Measurements from ENCODE around the gene LARP4. TPM values are rescaled to one million over a fixed set of nuclear protein-coding genes. Genes with fewer than 3 reads are reported as not detected.

LARP4 gene
- total RNA-seq, 2 donors from 2014 or later = 29.7 to 32.9 TPM

DNA sequence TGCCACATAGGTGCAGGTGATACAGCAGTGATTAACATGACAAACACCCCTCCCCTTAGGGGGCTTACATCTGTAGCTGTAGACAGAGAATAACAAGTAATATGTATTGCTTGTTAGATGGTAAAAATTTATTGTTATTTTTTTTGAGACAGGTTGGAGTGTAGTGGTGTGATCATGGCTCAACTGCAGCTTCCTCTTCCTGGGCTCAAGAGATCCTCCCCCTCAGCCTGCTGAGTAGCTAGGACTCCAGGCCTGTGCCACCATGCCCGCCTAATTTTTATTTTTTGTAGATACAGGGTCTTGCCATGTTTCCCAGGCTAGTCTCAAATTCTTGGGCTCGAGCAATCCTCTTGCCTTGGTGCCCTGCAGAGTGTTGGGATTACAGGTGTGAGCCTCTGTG, 123.9 kb downstream of the LARP4 start:
- H3K4me3 ChIP-seq = no peak overlapping the region
- H3K36me3 ChIP-seq = no peaks in the 10 kb centered on the region
- no peak overlapping the region for H3K27ac ChIP-seq
- no peaks in the 10 kb centered on the region for H3K27me3 ChIP-seq (replicated peaks; ENCODE audit: insufficient read depth)
- intact Hi-C loops (cut with DNase I) = no loop called here
- 96% methylated on average over 2 of the region's 2 CpGs for WGBS
- no peak for TF ChIP-seq POLR2AphosphoS5 (IDR thresholded peaks at IDR 0.05)
- TF ChIP-seq, protein P1, sequence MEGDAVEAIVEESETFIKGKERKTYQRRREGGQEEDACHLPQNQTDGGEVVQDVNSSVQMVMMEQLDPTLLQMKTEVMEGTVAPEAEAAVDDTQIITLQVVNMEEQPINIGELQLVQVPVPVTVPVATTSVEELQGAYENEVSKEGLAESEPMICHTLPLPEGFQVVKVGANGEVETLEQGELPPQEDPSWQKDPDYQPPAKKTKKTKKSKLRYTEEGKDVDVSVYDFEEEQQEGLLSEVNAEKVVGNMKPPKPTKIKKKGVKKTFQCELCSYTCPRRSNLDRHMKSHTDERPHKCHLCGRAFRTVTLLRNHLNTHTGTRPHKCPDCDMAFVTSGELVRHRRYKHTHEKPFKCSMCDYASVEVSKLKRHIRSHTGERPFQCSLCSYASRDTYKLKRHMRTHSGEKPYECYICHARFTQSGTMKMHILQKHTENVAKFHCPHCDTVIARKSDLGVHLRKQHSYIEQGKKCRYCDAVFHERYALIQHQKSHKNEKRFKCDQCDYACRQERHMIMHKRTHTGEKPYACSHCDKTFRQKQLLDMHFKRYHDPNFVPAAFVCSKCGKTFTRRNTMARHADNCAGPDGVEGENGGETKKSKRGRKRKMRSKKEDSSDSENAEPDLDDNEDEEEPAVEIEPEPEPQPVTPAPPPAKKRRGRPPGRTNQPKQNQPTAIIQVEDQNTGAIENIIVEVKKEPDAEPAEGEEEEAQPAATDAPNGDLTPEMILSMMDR (IDR thresholded peaks at IDR 0.05) = no peak
- no peak for TF ChIP-seq POLR2A (IDR thresholded peaks at IDR 0.05)
- no peaks in the 10 kb centered on the region for H3K9me3 ChIP-seq
- H3K4me1 ChIP-seq (replicated peaks) = no peaks in the 10 kb centered on the region
- no peak for DNase-seq (ENCODE audit: low spot score)

DNA sequence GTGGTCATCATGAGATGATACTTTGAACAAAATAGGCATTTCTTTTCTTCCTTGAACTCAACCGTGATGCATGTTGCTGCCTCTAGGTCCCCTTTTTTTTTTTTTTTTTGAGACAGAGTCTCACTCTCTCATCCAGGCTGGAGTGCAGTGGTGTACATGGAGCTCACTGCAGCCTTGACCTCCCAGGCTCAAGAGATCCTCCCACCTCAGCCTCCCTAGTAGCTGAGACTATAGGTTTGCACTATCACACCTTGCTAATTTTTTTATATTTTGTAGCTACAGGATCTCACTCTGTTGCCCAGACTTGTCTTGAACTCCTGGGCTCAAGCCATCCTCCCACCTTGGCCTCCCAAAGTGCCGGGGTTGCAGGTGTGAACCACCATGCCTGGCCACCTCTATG, 124.7 kb downstream of the LARP4 start:
- DNase-seq (ENCODE audit: low spot score) = no peak

DNA sequence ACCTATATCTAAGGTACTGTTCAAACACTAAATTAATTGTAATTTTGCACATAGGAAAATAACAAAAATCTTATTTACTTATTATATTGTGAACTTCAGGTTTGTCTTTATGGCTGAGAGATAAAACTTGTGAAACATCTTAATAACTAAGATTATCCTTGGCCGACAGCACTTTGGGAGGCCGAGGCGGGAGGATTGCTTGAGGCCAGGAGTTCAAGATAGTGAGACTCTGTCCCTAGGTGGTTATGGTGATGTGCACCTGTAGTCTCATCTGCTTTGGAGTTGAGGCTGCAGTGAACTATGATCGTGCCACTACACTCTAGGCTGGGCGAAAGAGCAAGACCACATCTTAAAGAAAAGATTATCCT, 126.7 kb downstream of the LARP4 start:
- no peak overlapping the region for H3K27ac ChIP-seq
- 100% methylated on average over 5 of the region's 5 CpGs for WGBS
- H3K36me3 ChIP-seq = no peaks in the 10 kb centered on the region
- H3K4me1 ChIP-seq (replicated peaks) = peaks cover 5% of the 10 kb centered on the region
- intact Hi-C loops (cut with DNase I) = no loop called here
- H3K9me3 ChIP-seq = no peaks in the 10 kb centered on the region
- TF ChIP-seq, protein P1 (IDR thresholded peaks at IDR 0.05) = no peak
- TF ChIP-seq POLR2A (IDR thresholded peaks at IDR 0.05) (no peak), POLR2AphosphoS5 (IDR thresholded peaks at IDR 0.05) (no peak)
- H3K27me3 ChIP-seq (replicated peaks; ENCODE audit: insufficient read depth) = no peaks in the 10 kb centered on the region
- no peak for DNase-seq (ENCODE audit: low spot score)
- H3K4me3 ChIP-seq = no peak overlapping the region

More for the DNA sequence above, 124.7 kb downstream of the LARP4 start:
- Histone ChIP-seq H3K4me3 (no peak overlapping the region), H3K4me1 (replicated peaks) (no peaks in the 10 kb centered on the region), H3K27ac (no peak overlapping the region), H3K36me3 (no peaks in the 10 kb centered on the region), H3K9me3 (no peaks in the 10 kb centered on the region), H3K27me3 (replicated peaks; ENCODE audit: insufficient read depth) (no peaks in the 10 kb centered on the region)
- WGBS = 90% methylated on average over 2 of the region's 2 CpGs
- TF ChIP-seq POLR2AphosphoS5 (IDR thresholded peaks at IDR 0.05) = no peak
- no peak for TF ChIP-seq POLR2A (IDR thresholded peaks at IDR 0.05)
- TF ChIP-seq, protein P1 (IDR thresholded peaks at IDR 0.05) = no peak
- intact Hi-C loops (cut with DNase I) = no loop called here

DNA sequence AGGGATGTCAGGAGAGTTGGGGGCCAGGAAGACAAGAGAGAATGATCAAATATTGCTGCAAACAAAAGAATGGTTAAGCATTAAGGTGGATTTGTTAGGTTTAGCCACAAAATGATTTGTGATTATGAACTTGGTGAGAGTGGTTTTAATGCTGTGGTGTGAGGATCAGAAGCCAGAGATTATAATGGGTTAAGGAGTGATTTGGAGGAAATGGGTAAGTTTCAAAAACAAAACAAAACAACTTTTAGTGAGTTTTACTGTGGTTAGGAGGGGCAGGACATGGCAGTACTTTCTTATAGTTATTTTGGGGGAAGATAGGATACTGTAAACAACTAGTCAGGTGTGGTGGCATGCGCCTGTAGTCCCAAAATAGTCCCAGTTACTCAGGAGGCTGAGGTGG, 128.1 kb downstream of the LARP4 start:
- no peaks in the 10 kb centered on the region for H3K27me3 ChIP-seq (replicated peaks; ENCODE audit: insufficient read depth)
- H3K36me3 ChIP-seq = no peaks in the 10 kb centered on the region
- no peak for DNase-seq (ENCODE audit: low spot score)
- 96% methylated on average over 1 of the region's 1 CpG for WGBS
- peaks cover 5% of the 10 kb centered on the region for H3K4me1 ChIP-seq (replicated peaks)
- H3K9me3 ChIP-seq = no peaks in the 10 kb centered on the region
- H3K4me3 ChIP-seq = no peak overlapping the region
- H3K27ac ChIP-seq = no peak overlapping the region
- intact Hi-C loops (cut with DNase I) = no loop called here
- TF ChIP-seq POLR2AphosphoS5 (IDR thresholded peaks at IDR 0.05) = no peak
- TF ChIP-seq, protein P1 (IDR thresholded peaks at IDR 0.05) = no peak
- no peak for TF ChIP-seq POLR2A (IDR thresholded peaks at IDR 0.05)

DNA sequence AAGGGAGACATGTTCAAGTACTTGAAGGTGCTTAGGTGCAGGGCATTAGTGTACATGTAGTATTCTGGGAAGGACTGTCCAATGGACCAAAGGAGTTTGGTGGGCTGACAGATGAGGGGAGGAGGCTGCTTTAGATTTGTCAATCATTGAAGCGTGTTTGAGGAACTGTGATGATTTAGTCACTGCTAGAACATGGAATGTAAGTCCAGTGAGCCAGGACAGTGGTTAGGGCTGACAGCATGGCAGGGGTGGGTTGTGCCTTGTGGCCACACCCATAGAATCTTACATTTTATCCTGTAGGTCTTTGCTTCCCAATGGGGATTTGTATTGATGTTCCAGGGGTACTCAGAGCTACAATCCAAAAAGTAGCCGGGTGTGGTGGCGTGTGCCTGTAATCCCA, 128.7 kb downstream of the LARP4 start:
- DNase-seq (ENCODE audit: low spot score) = no peak
- no peaks in the 10 kb centered on the region for H3K36me3 ChIP-seq
- peaks cover 5% of the 10 kb centered on the region for H3K4me1 ChIP-seq (replicated peaks)
- 93% methylated on average over 3 of the region's 3 CpGs for WGBS
- no peak overlapping the region for H3K27ac ChIP-seq
- H3K4me3 ChIP-seq = no peak overlapping the region
- intact Hi-C loops (cut with DNase I) = no loop called here
- TF ChIP-seq, protein P1 (IDR thresholded peaks at IDR 0.05) = no peak
- TF ChIP-seq POLR2AphosphoS5 (IDR thresholded peaks at IDR 0.05) (no peak), POLR2A (IDR thresholded peaks at IDR 0.05) (no peak)
- no peaks in the 10 kb centered on the region for H3K27me3 ChIP-seq (replicated peaks; ENCODE audit: insufficient read depth)
- H3K9me3 ChIP-seq = no peaks in the 10 kb centered on the region

Other genes with a start within 250 kb of the LARP4 start
- 10 to 100 TPM; 27.6 to 41.7 TPM for gene CERS5, start 233.5 kb upstream of the LARP4 start, total RNA-seq
- gene LIMA1, start 117.4 kb upstream of the LARP4 start, total RNA-seq = 10 to 100 TPM; 66.7 to 94.2 TPM
- under 1 TPM in 1 of 2 donors, not detected in 1; 0.51 TPM for gene FAM186A, start 4.3 kb upstream of the LARP4 start, total RNA-seq
- gene DIP2B, start 104.1 kb downstream of the LARP4 start, total RNA-seq = 10 to 100 TPM; 23.2 to 56.3 TPM

All from prostate gland (tissue), 2 donors.